ENCODE results near the gene CHD9.

- TF ChIP-seq POLR2AphosphoS5 (IDR thresholded peaks at IDR 0.05; ENCODE audit: low read depth, low read length) (no peak), CTCF (IDR thresholded peaks at IDR 0.05) (no peak), SIN3A (IDR thresholded peaks at IDR 0.05; ENCODE audit: borderline replicate concordance, insufficient read depth, low read depth, low read length) (no peak), TCF7L2 (IDR thresholded peaks at IDR 0.05; ENCODE audit: low read depth, low read length) (no peak)
Observed at GRCh38 chr16:53043428-53043831, 11.4 kb upstream of the CHD9 start.
